ENCODE measurements around the gene PLCXD3.

DNA sequence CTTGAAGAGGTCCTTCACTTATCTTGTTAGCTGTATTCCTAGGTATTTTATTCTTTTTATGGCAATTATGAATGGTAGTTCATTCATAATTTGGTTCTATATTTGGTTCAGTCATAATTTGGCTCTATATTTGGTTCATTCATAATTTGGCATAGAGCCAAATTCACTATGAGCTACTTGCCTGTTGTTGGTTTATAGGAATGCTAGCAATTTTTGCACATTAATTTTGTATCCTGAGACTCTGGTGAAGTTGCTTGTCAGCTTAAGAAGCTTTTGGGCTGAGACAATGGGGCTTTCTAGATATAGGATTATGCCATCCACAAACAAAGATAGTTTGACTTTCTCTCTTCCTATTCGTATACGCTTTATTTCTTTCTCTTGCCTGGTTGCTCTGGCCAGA is 142.2 kb downstream of the PLCXD3 start:
- TF ChIP-seq ZNF274 (IDR thresholded peaks at IDR 0.05; ENCODE audit: insufficient read depth, insufficient read length) (no peak), GABPA (IDR thresholded peaks at IDR 0.05; ENCODE audit: low read depth) (no peak), POLR2AphosphoS5 (IDR thresholded peaks at IDR 0.05; ENCODE audit: low read length) (no peak), EZH2 (IDR thresholded peaks at IDR 0.05; ENCODE audit: borderline replicate concordance, control insufficient read depth, low read depth, low read length) (no peak), TARDBP (IDR thresholded peaks at IDR 0.05; ENCODE audit: borderline replicate concordance) (no peak), EP300 (IDR thresholded peaks at IDR 0.05; ENCODE audit: borderline replicate concordance in 1 of 2, control insufficient read depth in 1 of 2, low read depth in 2 of 2, low read length in 2 of 2) (no peak), ZSCAN29 (IDR thresholded peaks at IDR 0.05) (no peak), BCL3 (IDR thresholded peaks at IDR 0.05; ENCODE audit: borderline replicate concordance, insufficient read depth, low read depth, low read length, poor library complexity, severe bottlenecking) (no peak)
- TF ChIP-seq, protein P1, sequence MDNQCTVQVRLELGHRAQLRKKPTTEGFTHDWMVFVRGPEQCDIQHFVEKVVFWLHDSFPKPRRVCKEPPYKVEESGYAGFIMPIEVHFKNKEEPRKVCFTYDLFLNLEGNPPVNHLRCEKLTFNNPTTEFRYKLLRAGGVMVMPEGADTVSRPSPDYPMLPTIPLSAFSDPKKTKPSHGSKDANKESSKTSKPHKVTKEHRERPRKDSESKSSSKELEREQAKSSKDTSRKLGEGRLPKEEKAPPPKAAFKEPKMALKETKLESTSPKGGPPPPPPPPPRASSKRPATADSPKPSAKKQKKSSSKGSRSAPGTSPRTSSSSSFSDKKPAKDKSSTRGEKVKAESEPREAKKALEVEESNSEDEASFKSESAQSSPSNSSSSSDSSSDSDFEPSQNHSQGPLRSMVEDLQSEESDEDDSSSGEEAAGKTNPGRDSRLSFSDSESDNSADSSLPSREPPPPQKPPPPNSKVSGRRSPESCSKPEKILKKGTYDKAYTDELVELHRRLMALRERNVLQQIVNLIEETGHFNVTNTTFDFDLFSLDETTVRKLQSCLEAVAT (IDR thresholded peaks at IDR 0.05): no peak
- TF ChIP-seq, protein P2, sequence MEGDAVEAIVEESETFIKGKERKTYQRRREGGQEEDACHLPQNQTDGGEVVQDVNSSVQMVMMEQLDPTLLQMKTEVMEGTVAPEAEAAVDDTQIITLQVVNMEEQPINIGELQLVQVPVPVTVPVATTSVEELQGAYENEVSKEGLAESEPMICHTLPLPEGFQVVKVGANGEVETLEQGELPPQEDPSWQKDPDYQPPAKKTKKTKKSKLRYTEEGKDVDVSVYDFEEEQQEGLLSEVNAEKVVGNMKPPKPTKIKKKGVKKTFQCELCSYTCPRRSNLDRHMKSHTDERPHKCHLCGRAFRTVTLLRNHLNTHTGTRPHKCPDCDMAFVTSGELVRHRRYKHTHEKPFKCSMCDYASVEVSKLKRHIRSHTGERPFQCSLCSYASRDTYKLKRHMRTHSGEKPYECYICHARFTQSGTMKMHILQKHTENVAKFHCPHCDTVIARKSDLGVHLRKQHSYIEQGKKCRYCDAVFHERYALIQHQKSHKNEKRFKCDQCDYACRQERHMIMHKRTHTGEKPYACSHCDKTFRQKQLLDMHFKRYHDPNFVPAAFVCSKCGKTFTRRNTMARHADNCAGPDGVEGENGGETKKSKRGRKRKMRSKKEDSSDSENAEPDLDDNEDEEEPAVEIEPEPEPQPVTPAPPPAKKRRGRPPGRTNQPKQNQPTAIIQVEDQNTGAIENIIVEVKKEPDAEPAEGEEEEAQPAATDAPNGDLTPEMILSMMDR (IDR thresholded peaks at IDR 0.05 in 2 of 3, conservative IDR thresholded peaks at IDR 0.05 in 1 of 3; ENCODE audit: control insufficient read depth in 2 of 3, extremely low read depth in 1 of 3, insufficient read depth in 1 of 3, low read depth in 3 of 3, low read length in 3 of 3): no peak
- TF ChIP-seq, protein P3, sequence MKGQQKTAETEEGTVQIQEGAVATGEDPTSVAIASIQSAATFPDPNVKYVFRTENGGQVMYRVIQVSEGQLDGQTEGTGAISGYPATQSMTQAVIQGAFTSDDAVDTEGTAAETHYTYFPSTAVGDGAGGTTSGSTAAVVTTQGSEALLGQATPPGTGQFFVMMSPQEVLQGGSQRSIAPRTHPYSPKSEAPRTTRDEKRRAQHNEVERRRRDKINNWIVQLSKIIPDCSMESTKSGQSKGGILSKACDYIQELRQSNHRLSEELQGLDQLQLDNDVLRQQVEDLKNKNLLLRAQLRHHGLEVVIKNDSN (IDR thresholded peaks at IDR 0.05; ENCODE audit: borderline replicate concordance, extremely low read length, insufficient read depth, low read depth, low read length): no peak
- TF ChIP-seq, protein P4, sequence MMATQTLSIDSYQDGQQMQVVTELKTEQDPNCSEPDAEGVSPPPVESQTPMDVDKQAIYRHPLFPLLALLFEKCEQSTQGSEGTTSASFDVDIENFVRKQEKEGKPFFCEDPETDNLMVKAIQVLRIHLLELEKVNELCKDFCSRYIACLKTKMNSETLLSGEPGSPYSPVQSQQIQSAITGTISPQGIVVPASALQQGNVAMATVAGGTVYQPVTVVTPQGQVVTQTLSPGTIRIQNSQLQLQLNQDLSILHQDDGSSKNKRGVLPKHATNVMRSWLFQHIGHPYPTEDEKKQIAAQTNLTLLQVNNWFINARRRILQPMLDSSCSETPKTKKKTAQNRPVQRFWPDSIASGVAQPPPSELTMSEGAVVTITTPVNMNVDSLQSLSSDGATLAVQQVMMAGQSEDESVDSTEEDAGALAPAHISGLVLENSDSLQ (IDR thresholded peaks at IDR 0.05): no peak
